ENCODE measurements around the gene ANP32B.
"Not testable (repeated sequence)": the region's sequence is repeated elsewhere in the genome, so short reads cannot be mapped to it uniquely, and the experiment has no call there.

Gene ANP32B

GRCh38 chr9:97991818-97992217 is 8.7 kb downstream of the ANP32B start:
- in situ Hi-C loops (cut with MboI; ENCODE audit: low sequenced_read_pairs): no loop called here

- in situ Hi-C loops (cut with MboI; ENCODE audit: low sequenced_read_pairs): no loop called here
Measured at GRCh38 chr9:97992219-97992618, 9.1 kb downstream of the ANP32B start.

GRCh38 chr9:97993000-97993399 is 9.9 kb downstream of the ANP32B start:
- in situ Hi-C loops (cut with MboI; ENCODE audit: low sequenced_read_pairs): no loop called here

- in situ Hi-C loops (cut with MboI; ENCODE audit: low sequenced_read_pairs): no loop called here
Measured at GRCh38 chr9:97994703-97995102, 11.6 kb downstream of the ANP32B start.

GRCh38 chr9:97996676-97997075 is 13.5 kb downstream of the ANP32B start:
- in situ Hi-C loops (cut with MboI; ENCODE audit: low sequenced_read_pairs): not testable (repeated sequence)

- in situ Hi-C loops (cut with MboI; ENCODE audit: low sequenced_read_pairs): no loop called here
Measured at GRCh38 chr9:97997330-97998276, 14.5 kb downstream of the ANP32B start.

- in situ Hi-C loops (cut with MboI; ENCODE audit: low sequenced_read_pairs): no loop called here
Measured at GRCh38 chr9:98002808-98003207, 19.7 kb downstream of the ANP32B start.

GRCh38 chr9:98006127-98006796 is 23.1 kb downstream of the ANP32B start:
- in situ Hi-C loops (cut with MboI; ENCODE audit: low sequenced_read_pairs): no loop called here

- in situ Hi-C loops (cut with MboI; ENCODE audit: low sequenced_read_pairs): no loop called here
Measured at GRCh38 chr9:98007251-98007928, 24.2 kb downstream of the ANP32B start.

- in situ Hi-C loops (cut with MboI; ENCODE audit: low sequenced_read_pairs): no loop called here
Measured at GRCh38 chr9:98008764-98009163, 25.6 kb downstream of the ANP32B start.

- in situ Hi-C loops (cut with MboI; ENCODE audit: low sequenced_read_pairs): no loop called here
Measured at GRCh38 chr9:98009437-98009836, 26.3 kb downstream of the ANP32B start.

GRCh38 chr9:98009936-98010335 is 26.8 kb downstream of the ANP32B start:
- in situ Hi-C loops (cut with MboI; ENCODE audit: low sequenced_read_pairs): no loop called here

GRCh38 chr9:98010445-98010844 is 27.3 kb downstream of the ANP32B start:
- in situ Hi-C loops (cut with MboI; ENCODE audit: low sequenced_read_pairs): no loop called here

GRCh38 chr9:98011122-98011521 is 28.0 kb downstream of the ANP32B start:
- in situ Hi-C loops (cut with MboI; ENCODE audit: low sequenced_read_pairs): no loop called here

GRCh38 chr9:98016137-98016680 is 33.1 kb downstream of the ANP32B start:
- in situ Hi-C loops (cut with MboI; ENCODE audit: low sequenced_read_pairs): no loop called here

- in situ Hi-C loops (cut with MboI; ENCODE audit: low sequenced_read_pairs): no loop called here
Measured at GRCh38 chr9:98017306-98017705, 34.2 kb downstream of the ANP32B start.

- in situ Hi-C loops (cut with MboI; ENCODE audit: low sequenced_read_pairs): no loop called here
Measured at GRCh38 chr9:98018347-98018746, 35.2 kb downstream of the ANP32B start.

- in situ Hi-C loops (cut with MboI; ENCODE audit: low sequenced_read_pairs): no loop called here
Measured at GRCh38 chr9:98019098-98019497, 36.0 kb downstream of the ANP32B start.

GRCh38 chr9:98019869-98020268 is 36.7 kb downstream of the ANP32B start:
- in situ Hi-C loops (cut with MboI; ENCODE audit: low sequenced_read_pairs): not testable (repeated sequence)

- in situ Hi-C loops (cut with MboI; ENCODE audit: low sequenced_read_pairs): no loop called here
Measured at GRCh38 chr9:98020476-98021145, 37.5 kb downstream of the ANP32B start.
